Activated CD4-positive, alpha-beta T cell treated with anti-CD3 and anti-CD28 coated beads, Interleukin-2, amount 10 ng/mL, durations not matched to agents 7 days and 5 days (primary cell): ENCODE results near the gene SLC6A3. TPM values are rescaled to one million over a fixed set of nuclear protein-coding genes. Genes with fewer than 3 reads are reported as not detected.

Experiments used
- CTCF ChIA-PET: fragments of 350-600 bp; sonication (Branson Sonifier 250); formaldehyde crosslinking; loops from one replicate; lab custom pipeline; 2021; ENCODE audit warnings: antibody characterized with exemption; lab: Charles Lee
- POLR2A ChIA-PET: fragments of 350-600 bp; sonication (Branson Sonifier 250); formaldehyde crosslinking; loops from one replicate; lab custom pipeline; 2021; ENCODE audit warnings: antibody characterized with exemption; lab: Charles Lee
- DNase-seq: peaks from one replicate; pipeline ENCODE4 v3.0.0-alpha.2; 2020
- H3K27ac Mint-ChIP-seq: one replicate; pipeline ENCODE4 v1.8.0; 2021; ENCODE audit warnings: mild to moderate bottlenecking, moderate library complexity, mixed read lengths
- H3K27me3 Mint-ChIP-seq: one replicate; pipeline ENCODE4 v1.8.0; 2021; ENCODE audit warnings: mixed read lengths
- H3K36me3 Mint-ChIP-seq: one replicate; pipeline ENCODE4 v1.8.0; 2021; ENCODE audit warnings: low read depth, mixed read lengths
- H3K4me1 Mint-ChIP-seq: one replicate; pipeline ENCODE4 v1.8.0; 2021; ENCODE audit warnings: mixed read lengths
- H3K4me3 Mint-ChIP-seq: one replicate; pipeline ENCODE4 v1.8.0; 2021; ENCODE audit warnings: mild to moderate bottlenecking, moderate library complexity, mixed read lengths
- H3K9me3 Mint-ChIP-seq: one replicate; pipeline ENCODE4 v1.8.0; 2021; ENCODE audit warnings: mixed read lengths
- total RNA-seq, 2 experiments: library from RNA; stranded (reverse); gene quantifications; one replicate each; pipeline ENCODE4 v1.2.3, GENCODE V29; 2021

SLC6A3 gene
- total RNA-seq = under 1 TPM in 1 of 2 experiments, not detected in 1; 0.08 TPM

GRCh38 chr5:1445313-1445688, at the start of gene SLC6A3:
SLC6A3 (minus strand) TSS chr5:1445440; CDS start chr5:1443197, 2,243 bp downstream.
- Mint-ChIP-seq H3K27ac (no peak within 1 kb of the TSS), H3K4me1 (peaks cover 16% of the 10 kb centered on the region), H3K27me3 (peaks cover 42% of the 10 kb centered on the region), H3K4me3 (peak within 1 kb of the TSS; percentile 14), H3K9me3 (no peaks in the 10 kb centered on the region), H3K36me3 (no peaks in the 10 kb centered on the region)
- ChIA-PET CTCF (no interaction called here), POLR2A (no interaction called here)
- DNase-seq = no peak

GRCh38 chr5:1493941-1494340, 48.7 kb upstream of the SLC6A3 start:
- DNase-seq = no peak
- Mint-ChIP-seq H3K27ac (peak overlapping the region; percentile 87), H3K27me3 (no peaks in the 10 kb centered on the region), H3K4me3 (no peak overlapping the region), H3K4me1 (peaks cover 61% of the 10 kb centered on the region), H3K9me3 (no peaks in the 10 kb centered on the region), H3K36me3 (peaks cover 39% of the 10 kb centered on the region)
- CTCF ChIA-PET = no interaction called here
- POLR2A ChIA-PET = no interaction called here

- Mint-ChIP-seq H3K36me3 (peaks cover 35% of the 10 kb centered on the region), H3K9me3 (no peaks in the 10 kb centered on the region), H3K27ac (peak overlapping the region; percentile 19), H3K27me3 (no peaks in the 10 kb centered on the region), H3K4me1 (peaks cover 64% of the 10 kb centered on the region), H3K4me3 (no peak overlapping the region)
- no peak for DNase-seq
- ChIA-PET CTCF (interaction anchor here (1.8 kb wide), 1 partner anchor 15 kb away, joined by 5 read pairs; no protein-coding TSS in a partner anchor), POLR2A (no interaction called here)
Observed at GRCh38 chr5:1493413-1493812, 48.2 kb upstream of the SLC6A3 start.

- Mint-ChIP-seq H3K36me3 (peaks cover 36% of the 10 kb centered on the region), H3K4me1 (peaks cover 63% of the 10 kb centered on the region), H3K4me3 (no peak overlapping the region), H3K27me3 (no peaks in the 10 kb centered on the region), H3K9me3 (no peaks in the 10 kb centered on the region), H3K27ac (no peak overlapping the region)
- ChIA-PET POLR2A (no interaction called here), CTCF (interaction anchor here (1.8 kb wide), 1 partner anchor 14 kb away, joined by 5 read pairs; no protein-coding TSS in a partner anchor)
- no peak for DNase-seq
Observed at GRCh38 chr5:1492757-1493156, 47.5 kb upstream of the SLC6A3 start.

GRCh38 chr5:1490376-1490775, 45.1 kb upstream of the SLC6A3 start:
- Mint-ChIP-seq H3K4me3 (no peak overlapping the region), H3K36me3 (peaks cover 37% of the 10 kb centered on the region), H3K27ac (no peak overlapping the region), H3K9me3 (no peaks in the 10 kb centered on the region), H3K27me3 (no peaks in the 10 kb centered on the region), H3K4me1 (peaks cover 53% of the 10 kb centered on the region)
- CTCF ChIA-PET = no interaction called here
- POLR2A ChIA-PET = no interaction called here
- no peak for DNase-seq

GRCh38 chr5:1489754-1490153, 44.5 kb upstream of the SLC6A3 start:
- ChIA-PET CTCF (no interaction called here), POLR2A (no interaction called here)
- Mint-ChIP-seq H3K27me3 (no peaks in the 10 kb centered on the region), H3K4me3 (no peak overlapping the region), H3K9me3 (no peaks in the 10 kb centered on the region), H3K27ac (peak overlapping the region; percentile 16), H3K4me1 (peaks cover 47% of the 10 kb centered on the region), H3K36me3 (peaks cover 37% of the 10 kb centered on the region)
- no peak for DNase-seq

GRCh38 chr5:1488882-1489680, 43.8 kb upstream of the SLC6A3 start:
- no peaks in the 10 kb centered on the region for H3K9me3 Mint-ChIP-seq
- no peaks in the 10 kb centered on the region for H3K27me3 Mint-ChIP-seq
- ChIA-PET POLR2A (no interaction called here), CTCF (no interaction called here)
- H3K4me3 Mint-ChIP-seq = no peak overlapping the region
- peaks cover 34% of the 10 kb centered on the region for H3K36me3 Mint-ChIP-seq
- peaks cover 44% of the 10 kb centered on the region for H3K4me1 Mint-ChIP-seq
- no peak for DNase-seq
- H3K27ac Mint-ChIP-seq = peak overlapping the region; percentile 16

- no peaks in the 10 kb centered on the region for H3K27me3 Mint-ChIP-seq
- peak overlapping the region; percentile 50 for H3K27ac Mint-ChIP-seq
- H3K9me3 Mint-ChIP-seq = no peaks in the 10 kb centered on the region
- H3K4me3 Mint-ChIP-seq = no peak overlapping the region
- H3K4me1 Mint-ChIP-seq = peaks cover 27% of the 10 kb centered on the region
- CTCF ChIA-PET = no interaction called here
- H3K36me3 Mint-ChIP-seq = peaks cover 23% of the 10 kb centered on the region
- POLR2A ChIA-PET = no interaction called here
- no peak for DNase-seq
Observed at GRCh38 chr5:1487079-1487764, 42.0 kb upstream of the SLC6A3 start.

- no peak overlapping the region for H3K4me3 Mint-ChIP-seq
- H3K27ac Mint-ChIP-seq = no peak overlapping the region
- DNase-seq = no peak
- peaks cover 14% of the 10 kb centered on the region for H3K36me3 Mint-ChIP-seq
- peaks cover 28% of the 10 kb centered on the region for H3K4me1 Mint-ChIP-seq
- CTCF ChIA-PET = no interaction called here
- no peaks in the 10 kb centered on the region for H3K9me3 Mint-ChIP-seq
- H3K27me3 Mint-ChIP-seq = no peaks in the 10 kb centered on the region
- POLR2A ChIA-PET = interaction anchor here (0.7 kb wide), 1 partner anchor 11 kb away, joined by 3 read pairs; no protein-coding TSS in a partner anchor
Observed at GRCh38 chr5:1486271-1486670, 41.0 kb upstream of the SLC6A3 start.

- POLR2A ChIA-PET = no interaction called here
- Mint-ChIP-seq H3K27me3 (no peaks in the 10 kb centered on the region), H3K4me3 (no peak overlapping the region), H3K36me3 (peaks cover 8% of the 10 kb centered on the region), H3K27ac (no peak overlapping the region), H3K9me3 (no peaks in the 10 kb centered on the region), H3K4me1 (peaks cover 22% of the 10 kb centered on the region)
- DNase-seq = no peak
- CTCF ChIA-PET = no interaction called here
Observed at GRCh38 chr5:1485579-1486118, 40.4 kb upstream of the SLC6A3 start.

GRCh38 chr5:1484730-1485578, 39.7 kb upstream of the SLC6A3 start:
- Mint-ChIP-seq H3K9me3 (no peaks in the 10 kb centered on the region), H3K36me3 (peaks cover 8% of the 10 kb centered on the region), H3K4me1 (peaks cover 19% of the 10 kb centered on the region), H3K4me3 (no peak overlapping the region), H3K27me3 (no peaks in the 10 kb centered on the region), H3K27ac (no peak overlapping the region)
- ChIA-PET POLR2A (no interaction called here), CTCF (interaction anchor here (0.6 kb wide), 1 partner anchor 22 kb away, joined by 4 read pairs; no protein-coding TSS in a partner anchor)
- no peak for DNase-seq
